H1 (cell line): ENCODE data around the gene RGS6. TPM values are rescaled to one million over a fixed set of nuclear protein-coding genes. Genes with fewer than 3 reads are reported as not detected.

Experiments
- CTCF ChIA-PET: fragments of 300-600 bp; sonication (Branson Sonifier 250); formaldehyde crosslinking; loops from one replicate; lab custom pipeline; 2021; ENCODE audit not compliant: partially characterized antibody; lab: Charles Lee
- POLR2A ChIA-PET: fragments of 300-600 bp; sonication (Branson Sonifier 250); formaldehyde crosslinking; loops from one replicate; lab custom pipeline; 2021; ENCODE audit warnings: inconsistent platforms; ENCODE audit not compliant: partially characterized antibody; lab: Charles Lee
- DNase-seq, 2 experiments: peaks; one replicate each; pipeline versions ENCODE4 v3.0.0 to v3.0.0-alpha.2; 2010 to 2022; ENCODE audit warnings: low spot score in 2 of 2, low read depth in 1 of 2, mixed read lengths in 1 of 2
- FAIRE-seq: peaks from 2 replicates; lab custom pipeline; 2011; peaks lifted over from hg19 to GRCh38; lab: Jason Lieb, UNC
- H2AFZ ChIP-seq: 2 replicates; pipeline ENCODE4 v1.8.1; 2012; ENCODE audit warnings: low read length, inconsistent platforms
- H2AK5ac ChIP-seq: 2 replicates; pipeline ENCODE4 v1.6.1; 2013; ENCODE audit warnings: low read depth, low read length
- H2BK120ac ChIP-seq: replicated peaks from 2 replicates; pipeline ENCODE3; 2013; ENCODE audit warnings: low read depth, low read length, inconsistent platforms
- H2BK12ac ChIP-seq: 2 replicates; pipeline ENCODE4 v1.6.1; 2013; ENCODE audit warnings: low read depth, low read length
- H2BK15ac ChIP-seq: 2 replicates; pipeline ENCODE4 v1.6.1; 2013; ENCODE audit warnings: low read length
- H2BK20ac ChIP-seq: 2 replicates; pipeline ENCODE4 v1.6.1; 2013; ENCODE audit warnings: low read length
- H2BK5ac ChIP-seq: 2 replicates; pipeline ENCODE4 v1.6.1; 2013; ENCODE audit warnings: low read depth, low read length
- H3K14ac ChIP-seq: 2 replicates; pipeline ENCODE4 v1.6.1; 2013; ENCODE audit warnings: inconsistent platforms; ENCODE audit not compliant: insufficient read length
- H3K18ac ChIP-seq: 2 replicates; pipeline ENCODE4 v1.6.1; 2013; ENCODE audit warnings: low read length; ENCODE audit errors: extremely low read depth
- H3K23ac ChIP-seq: 2 replicates; pipeline ENCODE4 v1.6.1; 2013; ENCODE audit warnings: inconsistent platforms; ENCODE audit not compliant: insufficient read length
- H3K23me2 ChIP-seq: 2 replicates; pipeline ENCODE4 v1.6.1; 2013; ENCODE audit warnings: low read depth, low read length
- H3K27ac ChIP-seq: 2 replicates; pipeline ENCODE4 v1.6.1; 2011; ENCODE audit warnings: low read depth, low read length, inconsistent platforms
- H3K27me3 ChIP-seq, 4 experiments: replicated peaks in 1 of 4; 1 replicate in 1 of 4; 2 replicates in 3 of 4; pipeline versions ENCODE4 v1.6.1 to v1.8.1; 2011 to 2013; ENCODE audit warnings: low read length in 3 of 4, mild to moderate bottlenecking in 3 of 4, inconsistent platforms in 2 of 4, mixed read lengths in 2 of 4, moderate library complexity in 1 of 4; ENCODE audit not compliant: control insufficient read depth in 3 of 4, insufficient read depth in 3 of 4; ENCODE audit errors: extremely low read depth in 1 of 4
- H3K36me3 ChIP-seq, 4 experiments: 2 replicates each; pipeline versions ENCODE4 v1.6.1 to v1.8.1; 2011 to 2013; ENCODE audit warnings: mild to moderate bottlenecking in 4 of 4, low read length in 3 of 4, moderate library complexity in 2 of 4, control low read depth in 1 of 4, inconsistent platforms in 1 of 4; ENCODE audit not compliant: insufficient read depth in 4 of 4, control insufficient read depth in 2 of 4
- H3K4ac ChIP-seq: replicated peaks from 2 replicates; pipeline ENCODE3; 2013; ENCODE audit warnings: low read length, low read depth, mixed read lengths, inconsistent platforms; ENCODE audit not compliant: insufficient read length
- H3K4me1 ChIP-seq, 4 experiments: replicated peaks in 1 of 4; 1 replicate in 1 of 4; 2 replicates in 3 of 4; pipeline versions ENCODE4 v1.6.1 to v1.8.1; 2011 to 2013; ENCODE audit warnings: low read length in 3 of 4, inconsistent platforms in 2 of 4, mixed read lengths in 1 of 4; ENCODE audit not compliant: insufficient read depth in 4 of 4, control insufficient read depth in 3 of 4
- H3K4me2 ChIP-seq, 2 experiments: 2 replicates each; pipeline versions ENCODE4 v1.6.1 to v1.8.1; 2011 to 2013; ENCODE audit warnings: low read depth in 2 of 2, low read length in 2 of 2, control low read depth in 1 of 2, inconsistent platforms in 1 of 2, mild to moderate bottlenecking in 1 of 2; ENCODE audit not compliant: insufficient read depth in 1 of 2
- H3K4me3 ChIP-seq, 4 experiments: fragments of 200-600, 300-600 bp in 1 of 4; sonication (generic), shearing (Covaris generic), sonication (Bioruptor Twin) in 1 of 4; 2 replicates each; pipeline versions ENCODE4 v1.5.1 to v1.8.1; 2011 to 2016; ENCODE audit warnings: low read length in 4 of 4, low read depth in 3 of 4, control low read depth in 2 of 4, inconsistent platforms in 2 of 4, mild to moderate bottlenecking in 2 of 4, mixed read lengths in 1 of 4, moderate library complexity in 1 of 4; ENCODE audit not compliant: insufficient read depth in 2 of 4; ENCODE audit errors: extremely low read depth in 1 of 4
- H3K56ac ChIP-seq: replicated peaks from 2 replicates; pipeline ENCODE3; 2013; ENCODE audit warnings: low read depth, mild to moderate bottlenecking, mixed read lengths, low read length, inconsistent platforms; ENCODE audit not compliant: insufficient read length
- H3K79me1 ChIP-seq: 2 replicates; pipeline ENCODE4 v1.6.1; 2013; ENCODE audit warnings: low read depth, low read length, control low read depth
- H3K79me2 ChIP-seq, 2 experiments: 2 replicates each; pipeline versions ENCODE4 v1.6.1 to v1.8.1; 2012 to 2013; ENCODE audit warnings: low read length in 2 of 2, mild to moderate bottlenecking in 2 of 2, inconsistent platforms in 1 of 2; ENCODE audit not compliant: insufficient read depth in 2 of 2, control insufficient read depth in 1 of 2
- H3K9ac ChIP-seq, 4 experiments: replicated peaks in 1 of 4; 1 replicate in 1 of 4; 2 replicates in 3 of 4; pipeline versions ENCODE4 v1.6.1 to v1.8.1; 2011 to 2013; ENCODE audit warnings: low read depth in 3 of 4, low read length in 3 of 4, control low read depth in 2 of 4, mild to moderate bottlenecking in 2 of 4, moderate library complexity in 2 of 4, inconsistent platforms in 1 of 4; ENCODE audit errors: extremely low read depth in 1 of 4
- H3K9me3 ChIP-seq, 2 experiments: 2 replicates each; pipeline versions ENCODE4 v1.6.1 to v1.8.1; 2012 to 2013; ENCODE audit warnings: mild to moderate bottlenecking in 2 of 2, moderate library complexity in 2 of 2, control low read depth in 1 of 2, inconsistent platforms in 1 of 2, low read depth in 1 of 2, low read length in 1 of 2, mixed read lengths in 1 of 2; ENCODE audit not compliant: insufficient read depth in 2 of 2
- H4K20me1 ChIP-seq, 2 experiments: replicated peaks in 1 of 2; 2 replicates each; pipeline versions ENCODE3 to v1.8.1; 2011 to 2013; ENCODE audit warnings: inconsistent platforms in 2 of 2, low read length in 2 of 2, mild to moderate bottlenecking in 1 of 2; ENCODE audit not compliant: insufficient read depth in 2 of 2, control insufficient read depth in 1 of 2
- H4K5ac ChIP-seq: 2 replicates; pipeline ENCODE4 v1.6.1; 2013; ENCODE audit warnings: low read length, low read depth, mixed read lengths, inconsistent platforms; ENCODE audit not compliant: insufficient read length
- H4K8ac ChIP-seq: 2 replicates; pipeline ENCODE4 v1.8.0; 2013; ENCODE audit warnings: mild to moderate bottlenecking, moderate library complexity, low read length, inconsistent platforms; ENCODE audit not compliant: insufficient read depth; ENCODE audit errors: extremely low read depth
- H4K91ac ChIP-seq: replicated peaks from 2 replicates; pipeline ENCODE3; 2013; ENCODE audit warnings: low read length, mixed read lengths, inconsistent platforms; ENCODE audit not compliant: insufficient read length
- ASH2L ChIP-seq: fragments of 200-600, 300-600 bp; sonication (generic); IDR thresholded peaks from one replicate; pipeline ENCODE4 v1.7.1; 2017; ENCODE audit warnings: low read length
- BCL11A ChIP-seq, 2 experiments: IDR thresholded peaks; one replicate each; pipeline ENCODE4 v1.6.1; 2011; ENCODE audit warnings: low read depth in 2 of 2, low read length in 2 of 2, mild to moderate bottlenecking in 2 of 2
- CHD2 ChIP-seq: IDR thresholded peaks from 2 replicates; pipeline ENCODE4 v1.6.1; 2012; ENCODE audit warnings: low read length, improper control_type of control experiment
- GABPA ChIP-seq: IDR thresholded peaks from 2 replicates; pipeline ENCODE4 v1.6.1; 2011; ENCODE audit warnings: mild to moderate bottlenecking, low read length, moderate library complexity, borderline replicate concordance; ENCODE audit not compliant: insufficient read depth
- HDAC6 ChIP-seq: IDR thresholded peaks from one replicate; pipeline ENCODE4 v1.7.1; 2012; ENCODE audit warnings: low read depth, mild to moderate bottlenecking, inconsistent platforms, low read length, moderate library complexity
- NANOG ChIP-seq: IDR thresholded peaks from 2 replicates; pipeline ENCODE4 v1.6.1; 2011; ENCODE audit warnings: low read length, low read depth, mild to moderate bottlenecking, inconsistent platforms; ENCODE audit not compliant: insufficient read depth, poor library complexity, severe bottlenecking
- RAD21 ChIP-seq, 2 experiments: IDR thresholded peaks in 1 of 2; conservative IDR thresholded peaks in 1 of 2; 2 replicates each; pipeline ENCODE4 v1.6.1; 2011; ENCODE audit warnings: low read depth in 2 of 2, low read length in 2 of 2, improper control_type of control experiment in 1 of 2, inconsistent platforms in 1 of 2, mild to moderate bottlenecking in 1 of 2, moderate library complexity in 1 of 2
- RFX5 ChIP-seq: IDR thresholded peaks from 2 replicates; pipeline ENCODE4 v1.6.1; 2011; ENCODE audit warnings: low read depth, low read length, improper control_type of control experiment, borderline replicate concordance
- SP4 ChIP-seq: IDR thresholded peaks from 2 replicates; pipeline ENCODE4 v1.6.1; 2012; ENCODE audit warnings: low read length, inconsistent platforms
- SUZ12 ChIP-seq: fragments of 200-600 bp; sonication (generic); IDR thresholded peaks from 2 replicates; pipeline ENCODE4 v1.6.1; 2012; ENCODE audit warnings: mild to moderate bottlenecking, inconsistent platforms, low read length, moderate library complexity, mixed read lengths
- TAF7 ChIP-seq: optimal IDR thresholded peaks from 2 replicates; pipeline ENCODE3; 2011; ENCODE audit warnings: low read depth, mild to moderate bottlenecking, inconsistent platforms, low read length, moderate library complexity, borderline replicate concordance
- ZNF274 ChIP-seq: IDR thresholded peaks from 2 replicates; pipeline ENCODE4 v1.7.0; 2012; ENCODE audit warnings: low read length, borderline replicate concordance; ENCODE audit errors: extremely low read depth
- WGBS, 2 experiments: shearing (Covaris generic) in 1 of 2; methylation state at CpG; one replicate each; pipeline versions ENCODE4 v1.1.6 to v1.1.7; 2013 to 2015; ENCODE audit warnings: low lambda C conversion rate in 2 of 2, mixed read lengths in 2 of 2, inconsistent platforms in 1 of 2, low coverage in 1 of 2, missing lambda C conversion rate in 1 of 2; ENCODE audit not compliant: insufficient replicate concordance in 2 of 2, insufficient coverage in 1 of 2, insufficient read length in 1 of 2; ENCODE audit errors: extremely low coverage in 1 of 2, missing lambda C conversion rate in 1 of 2; 5-methylcytosine and 5-hydroxymethylcytosine counted together
- polyA plus RNA-seq, 7 experiments: library from polyadenylated mRNA; depleted of rRNA in 3 of 7; stranded (reverse) in 5 of 7; unstranded in 2 of 7; fragments of >200 nt in 5 of 7; fragments of 200-250 nt in 2 of 7; gene quantifications; 1 replicate in 5 of 7; 2 replicates in 1 of 7; 4 replicates in 1 of 7; pipeline versions ENCODE4 v1.2.1 to v1.2.3, GENCODE V29; 2011 to 2013; ENCODE audit warnings: missing spikeins in 2 of 7, mixed read lengths in 2 of 7
- total RNA-seq: library from RNA; stranded (reverse); fragmentation: NEBNext Ultra II Directional; extraction: Animal tissue kit (Norgen Biotek cat#: 25700); gene quantifications from 2 replicates; pipeline ENCODE4 v1.2.1, GENCODE V29; 2021
- TF ChIP-seq, protein P1 (sequence below): IDR thresholded peaks from 2 replicates; pipeline ENCODE4 v1.6.1; 2012; ENCODE audit warnings: inconsistent platforms

RGS6 gene
- total and polyA plus RNA-seq, 2 of the 8 experiments (the other 6 are each of a cell fraction or from before 2014, with no cell fraction given), result 0.26 to 1.1 TPM

DNA sequence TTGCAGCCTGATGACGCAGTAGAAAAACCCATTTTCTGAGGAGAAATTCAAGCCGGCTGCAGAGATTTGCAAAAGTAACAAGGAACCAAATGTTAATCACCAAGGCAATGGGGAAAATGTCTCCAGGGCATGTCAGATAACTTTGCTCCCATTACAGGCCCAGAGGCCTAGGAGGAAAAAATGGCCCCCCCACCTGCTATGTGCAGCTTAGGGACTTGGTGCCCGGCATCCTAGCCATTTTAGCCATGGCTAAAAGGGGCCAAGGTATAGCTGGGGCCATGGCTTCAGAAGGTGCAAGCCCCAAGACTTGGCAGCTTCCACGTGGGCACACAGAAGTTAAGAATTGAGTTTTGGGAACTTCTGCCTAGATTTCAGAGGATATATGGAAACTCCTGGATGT is 351.9 kb downstream of the RGS6 start:
- no peak overlapping the region for H3K9ac ChIP-seq
- H2BK20ac ChIP-seq, result no peak overlapping the region
- ChIA-PET POLR2A (no interaction called here), CTCF (interaction anchor here (1.2 kb wide), 1 partner anchor 24 kb away, joined by 3 read pairs; no protein-coding TSS in a partner anchor)
- no peaks in the 10 kb centered on the region for H3K79me2 ChIP-seq
- H2BK12ac ChIP-seq, result no peak overlapping the region
- FAIRE-seq, result no peak
- peaks cover 30 to 39% of the 10 kb centered on the region in 2 experiments for H3K9me3 ChIP-seq
- H2BK5ac ChIP-seq, result no peak overlapping the region
- H2BK15ac ChIP-seq, result no peak overlapping the region
- H3K14ac ChIP-seq, result no peak overlapping the region
- no peak overlapping the region for H4K91ac ChIP-seq
- no peak overlapping the region for H3K27ac ChIP-seq
- no peaks in the 10 kb centered on the region; a peak in 1 of 8 replicates for H3K36me3 ChIP-seq
- no peak overlapping the region for H3K23ac ChIP-seq
- no peak overlapping the region for H3K4me3 ChIP-seq
- no peak overlapping the region for H3K4me2 ChIP-seq
- H2AFZ ChIP-seq, result no peak overlapping the region
- no peak overlapping the region for H4K8ac ChIP-seq
- no peak overlapping the region for H2AK5ac ChIP-seq
- no peak overlapping the region for H3K56ac ChIP-seq
- no peaks in the 10 kb centered on the region for H3K23me2 ChIP-seq
- H3K79me1 ChIP-seq, result no peaks in the 10 kb centered on the region
- WGBS, 2 experiments, result 86% methylated on average over 4 of the region's 4 CpGs; no CpG with 5 or more reads in 1 of the 2 experiments
- H2BK120ac ChIP-seq, result no peak overlapping the region
- no peaks in the 10 kb centered on the region for H4K20me1 ChIP-seq
- H4K5ac ChIP-seq, result no peak overlapping the region
- DNase-seq, result no peak
- H3K4me1 ChIP-seq, result no peaks in the 10 kb centered on the region
- H3K27me3 ChIP-seq, result no peaks in the 10 kb centered on the region
- no peak overlapping the region for H3K4ac ChIP-seq
- no peak overlapping the region for H3K18ac ChIP-seq
- TF ChIP-seq NANOG (no peak), GABPA (no peak), HDAC6 (no peak), SP4 (no peak), RAD21 (IDR thresholded peaks at IDR 0.05 in 1 of 2, conservative IDR thresholded peaks at IDR 0.05 in 1 of 2; ENCODE audit: low read depth in 2 of 2, low read length in 2 of 2) (no peak), ZNF274 (no peak), TAF7 (no peak), ASH2L (no peak), CHD2 (no peak), RFX5 (no peak), SUZ12 (no peak), BCL11A (IDR thresholded peaks at IDR 0.05; ENCODE audit: low read depth in 2 of 2, low read length in 2 of 2) (no peak)
- TF ChIP-seq, protein P1, sequence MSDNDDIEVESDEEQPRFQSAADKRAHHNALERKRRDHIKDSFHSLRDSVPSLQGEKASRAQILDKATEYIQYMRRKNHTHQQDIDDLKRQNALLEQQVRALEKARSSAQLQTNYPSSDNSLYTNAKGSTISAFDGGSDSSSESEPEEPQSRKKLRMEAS, result no peak
